ENCODE data around the gene NRBF2. TPM values are rescaled to one million over a fixed set of nuclear protein-coding genes. Genes with fewer than 3 reads are reported as not detected.

NRBF2 gene
- total RNA-seq, 6 donors from 2014 or later: 8.8 to 23.5 (median 16.9) TPM

DNA sequence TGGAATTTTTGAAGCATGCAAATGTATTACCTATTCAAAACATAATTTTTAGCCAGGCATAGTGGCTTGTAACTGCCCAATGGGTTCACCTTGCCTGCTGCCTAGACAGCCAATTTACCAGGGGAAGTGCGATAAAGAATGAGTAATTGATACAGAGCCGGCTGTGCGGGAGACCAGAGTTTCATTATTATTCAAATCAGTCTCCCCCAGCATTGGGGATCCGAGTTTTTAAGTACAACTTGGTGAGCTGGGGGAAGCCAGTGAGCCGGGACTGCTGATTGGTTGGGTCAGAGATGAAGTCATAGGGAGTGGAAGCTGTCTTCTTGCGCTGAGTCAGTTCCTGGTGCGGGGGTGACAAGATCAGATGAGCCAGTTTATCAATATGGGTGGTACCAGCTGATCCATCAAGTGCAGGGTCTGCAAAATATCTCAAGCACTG is 29.1 kb upstream of the NRBF2 start:
- no peaks in the 10 kb centered on the region for H3K4me1 ChIP-seq
- no peaks in the 10 kb centered on the region for H3K27me3 ChIP-seq
- H3K4me3 ChIP-seq: no peak overlapping the region
- no peaks in the 10 kb centered on the region for H3K36me3 ChIP-seq
- no peaks in the 10 kb centered on the region for H3K9me3 ChIP-seq
- TF ChIP-seq, protein P1, sequence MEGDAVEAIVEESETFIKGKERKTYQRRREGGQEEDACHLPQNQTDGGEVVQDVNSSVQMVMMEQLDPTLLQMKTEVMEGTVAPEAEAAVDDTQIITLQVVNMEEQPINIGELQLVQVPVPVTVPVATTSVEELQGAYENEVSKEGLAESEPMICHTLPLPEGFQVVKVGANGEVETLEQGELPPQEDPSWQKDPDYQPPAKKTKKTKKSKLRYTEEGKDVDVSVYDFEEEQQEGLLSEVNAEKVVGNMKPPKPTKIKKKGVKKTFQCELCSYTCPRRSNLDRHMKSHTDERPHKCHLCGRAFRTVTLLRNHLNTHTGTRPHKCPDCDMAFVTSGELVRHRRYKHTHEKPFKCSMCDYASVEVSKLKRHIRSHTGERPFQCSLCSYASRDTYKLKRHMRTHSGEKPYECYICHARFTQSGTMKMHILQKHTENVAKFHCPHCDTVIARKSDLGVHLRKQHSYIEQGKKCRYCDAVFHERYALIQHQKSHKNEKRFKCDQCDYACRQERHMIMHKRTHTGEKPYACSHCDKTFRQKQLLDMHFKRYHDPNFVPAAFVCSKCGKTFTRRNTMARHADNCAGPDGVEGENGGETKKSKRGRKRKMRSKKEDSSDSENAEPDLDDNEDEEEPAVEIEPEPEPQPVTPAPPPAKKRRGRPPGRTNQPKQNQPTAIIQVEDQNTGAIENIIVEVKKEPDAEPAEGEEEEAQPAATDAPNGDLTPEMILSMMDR (IDR thresholded peaks at IDR 0.05): no peak
- TF ChIP-seq POLR2A (IDR thresholded peaks at IDR 0.05) (no peak), POLR2AphosphoS5 (IDR thresholded peaks at IDR 0.05) (no peak), EP300 (IDR thresholded peaks at IDR 0.05) (no peak)
- no peak overlapping the region for H3K27ac ChIP-seq
- ATAC-seq (ENCODE audit: low FRiP score in 2 of 2) (peak in 1 of 2 donors; percentile 42), DNase-seq (no peak)
- WGBS, 2 donors: 74 to 77% methylated on average over 7 of the region's 7 CpGs

DNA sequence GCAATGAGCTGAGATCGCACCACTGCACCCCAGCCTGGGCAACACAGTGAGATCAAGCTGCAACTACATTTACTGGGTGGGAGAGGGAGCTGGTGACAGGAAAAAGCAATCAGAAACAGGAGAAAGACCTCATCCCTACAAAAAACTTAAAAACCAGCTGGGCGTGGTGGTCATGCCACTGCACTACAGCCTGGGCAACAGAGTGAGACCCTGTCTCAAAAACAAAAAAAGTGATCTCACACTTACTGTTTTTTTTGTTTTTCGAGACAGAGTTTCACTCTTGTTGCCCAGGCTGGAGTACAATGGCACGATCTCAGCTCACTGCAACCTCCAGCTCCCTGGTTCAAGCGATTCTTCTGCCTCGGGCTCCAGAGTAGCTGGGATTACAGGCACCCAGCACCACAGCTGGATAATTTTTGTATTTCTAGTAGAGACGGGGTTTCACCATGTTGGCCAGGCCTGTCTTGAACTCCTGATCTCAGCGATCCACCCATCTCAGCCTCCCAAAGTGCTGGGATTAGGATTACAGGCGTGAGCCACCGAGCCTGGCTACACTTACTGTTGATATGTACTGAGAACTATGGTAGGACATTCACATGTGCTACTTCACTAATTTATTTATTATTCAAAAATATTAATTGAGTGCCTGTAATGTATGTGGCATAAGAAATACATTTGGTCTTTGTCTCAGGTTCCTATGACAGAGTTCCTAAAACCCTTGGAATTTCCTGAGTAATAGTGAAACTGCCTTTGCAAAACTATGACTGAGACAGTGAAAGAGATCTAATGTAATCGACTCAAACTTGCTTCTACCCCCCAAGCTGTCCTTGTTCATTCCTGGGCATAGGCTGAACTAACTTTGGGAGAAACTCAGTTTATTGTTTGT is 27.7 kb upstream of the NRBF2 start:
- H3K27me3 ChIP-seq: no peaks in the 10 kb centered on the region
- ATAC-seq (ENCODE audit: low FRiP score in 2 of 2) (peak; percentile 11 to 58), DNase-seq (no peak)
- no peak for TF ChIP-seq POLR2AphosphoS5 (IDR thresholded peaks at IDR 0.05)
- TF ChIP-seq POLR2A (IDR thresholded peaks at IDR 0.05): no peak
- TF ChIP-seq EP300 (IDR thresholded peaks at IDR 0.05): no peak
- TF ChIP-seq, protein P1 (IDR thresholded peaks at IDR 0.05): no peak
- H3K36me3 ChIP-seq: no peaks in the 10 kb centered on the region
- H3K27ac ChIP-seq: no peak overlapping the region
- no peaks in the 10 kb centered on the region for H3K4me1 ChIP-seq
- no peak overlapping the region for H3K4me3 ChIP-seq
- no peaks in the 10 kb centered on the region for H3K9me3 ChIP-seq
- WGBS, 2 donors: 89 to 91% methylated on average over 11 of the region's 11 CpGs

DNA sequence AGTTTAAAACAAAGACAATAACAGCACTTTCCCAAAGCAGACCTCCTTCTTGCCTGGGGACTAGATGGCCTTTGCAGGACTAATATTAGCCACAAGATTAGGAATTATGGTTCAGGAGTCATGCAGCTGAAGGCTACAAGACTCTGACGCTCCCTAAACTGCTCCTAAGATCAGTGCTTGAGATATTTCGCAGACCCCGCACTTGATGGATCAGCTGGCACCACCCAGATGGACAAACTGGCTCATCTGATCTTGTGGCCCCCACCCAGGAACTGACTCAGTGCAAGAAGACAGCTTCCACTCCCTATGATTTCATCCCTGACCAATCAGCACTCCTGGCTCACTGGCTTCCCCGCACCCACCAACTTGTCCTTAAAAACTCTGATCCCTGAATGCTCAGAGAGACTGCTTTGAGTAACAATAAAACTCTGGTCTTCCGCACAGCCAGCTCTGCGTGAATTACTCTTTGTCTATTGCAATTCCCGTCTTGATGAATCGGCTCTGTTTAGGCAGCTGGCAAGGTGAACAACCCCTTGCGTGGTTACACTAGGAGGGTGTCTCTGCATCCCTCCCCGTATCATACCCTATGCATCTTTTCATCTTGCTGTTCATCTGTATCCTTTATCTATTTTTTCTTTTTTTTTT is 26.9 kb upstream of the NRBF2 start:
- ATAC-seq (ENCODE audit: low FRiP score in 2 of 2): peak in 1 of 2 donors; percentile 57

DNA sequence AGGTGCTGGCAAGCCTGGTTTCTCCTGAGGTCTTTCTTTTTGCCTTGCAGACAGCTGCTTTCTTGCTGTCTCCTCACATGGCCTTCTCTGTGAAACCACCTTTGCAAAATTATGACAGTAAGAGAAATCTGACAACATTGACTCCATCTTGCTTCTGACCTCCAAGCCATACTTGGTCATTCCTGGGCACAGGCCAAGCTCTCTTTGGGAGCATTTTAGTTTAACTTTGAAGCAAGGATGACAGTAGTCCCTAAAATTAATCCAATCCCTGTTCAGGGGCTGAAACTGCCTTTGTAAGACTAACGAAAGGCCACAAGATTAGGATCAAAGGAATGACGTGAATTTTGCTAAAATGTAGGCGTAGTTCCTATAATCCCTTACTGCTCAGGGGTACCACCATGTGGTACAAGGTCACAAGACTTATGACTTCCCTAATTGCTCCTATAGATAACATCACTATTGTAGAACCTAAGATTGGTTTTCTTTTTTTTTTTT is 25.1 kb upstream of the NRBF2 start:
- TF ChIP-seq POLR2A (IDR thresholded peaks at IDR 0.05): no peak
- TF ChIP-seq, protein P1 (IDR thresholded peaks at IDR 0.05): no peak
- no peak for TF ChIP-seq POLR2AphosphoS5 (IDR thresholded peaks at IDR 0.05)
- TF ChIP-seq EP300 (IDR thresholded peaks at IDR 0.05): no peak
- H3K27me3 ChIP-seq: no peaks in the 10 kb centered on the region
- H3K36me3 ChIP-seq: no peaks in the 10 kb centered on the region
- no peak overlapping the region for H3K27ac ChIP-seq
- no peaks in the 10 kb centered on the region for H3K4me1 ChIP-seq
- DNase-seq (no peak), ATAC-seq (ENCODE audit: low FRiP score in 2 of 2) (no peak)
- no peak overlapping the region for H3K4me3 ChIP-seq
- no peaks in the 10 kb centered on the region for H3K9me3 ChIP-seq
- WGBS, 2 donors: 54 to 67% methylated on average over 3 of the region's 3 CpGs

More for the DNA sequence above, 26.9 kb upstream of the NRBF2 start:
- Histone ChIP-seq H3K27ac (no peak overlapping the region), H3K4me3 (no peak overlapping the region), H3K9me3 (no peaks in the 10 kb centered on the region), H3K4me1 (no peaks in the 10 kb centered on the region), H3K27me3 (no peaks in the 10 kb centered on the region), H3K36me3 (no peaks in the 10 kb centered on the region)
- TF ChIP-seq EP300 (IDR thresholded peaks at IDR 0.05) (no peak), POLR2A (IDR thresholded peaks at IDR 0.05) (no peak)
- WGBS, 2 donors: 69 to 73% methylated on average over 10 of the region's 10 CpGs
- DNase-seq: no peak

DNA sequence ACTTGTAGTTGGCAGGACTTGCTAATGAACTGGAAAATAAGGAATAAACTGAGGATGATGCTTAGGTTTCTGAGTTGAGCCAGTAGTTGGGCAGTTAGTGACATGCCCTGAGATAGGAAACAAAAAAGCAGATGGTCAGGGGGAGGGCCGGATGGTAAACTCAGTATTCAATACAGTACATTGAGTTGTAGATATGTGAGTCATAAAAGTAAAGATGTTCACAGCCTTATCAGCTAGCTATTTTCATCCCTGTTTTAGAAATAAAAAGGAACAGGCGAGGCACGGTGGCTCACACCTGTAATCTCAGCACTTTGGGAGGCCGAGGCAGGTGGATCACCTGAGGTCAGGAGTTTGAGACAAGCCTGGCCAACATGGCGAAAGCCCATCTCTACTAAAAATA is 22.2 kb upstream of the NRBF2 start:
- no peak overlapping the region for H3K27ac ChIP-seq
- H3K27me3 ChIP-seq: no peaks in the 10 kb centered on the region
- no peak for TF ChIP-seq EP300 (IDR thresholded peaks at IDR 0.05)
- TF ChIP-seq POLR2A (IDR thresholded peaks at IDR 0.05): no peak
- TF ChIP-seq POLR2AphosphoS5 (IDR thresholded peaks at IDR 0.05): no peak
- TF ChIP-seq, protein P1 (IDR thresholded peaks at IDR 0.05): no peak
- H3K4me1 ChIP-seq: peaks cover 0 to 13% (median 10%) of the 10 kb centered on the region in 4 donors
- ATAC-seq (ENCODE audit: low FRiP score in 2 of 2) (no peak), DNase-seq (no peak)
- no peak overlapping the region for H3K4me3 ChIP-seq
- WGBS, 2 donors: 92 to 96% methylated on average over 5 of the region's 5 CpGs
- no peaks in the 10 kb centered on the region for H3K9me3 ChIP-seq
- H3K36me3 ChIP-seq: no peaks in the 10 kb centered on the region

Measured in upper lobe of left lung (tissue), 6 donors.